ENCODE measurements around the gene ADCK1. TPM values are rescaled to one million over a fixed set of nuclear protein-coding genes. Genes with fewer than 3 reads are reported as not detected.
A peak's percentile ranks its signal among the peaks of the same experiment; 100 is the strongest.

ADCK1 gene
- total RNA-seq, 2 donors from 2014 or later, result 4.7 to 5.1 TPM

- H3K9me3 ChIP-seq (ENCODE audit: control insufficient read depth, low read length, poor library complexity, severe bottlenecking), result no peaks in the 10 kb centered on the region
- DNase-seq (no peak), ATAC-seq (no peak)
- H3K27ac Mint-ChIP-seq, result no peak overlapping the region
- H3K27me3 Mint-ChIP-seq, result peaks cover 69% of the 10 kb centered on the region
- no peak overlapping the region for H3K4me3 Mint-ChIP-seq
- H3K36me3 Mint-ChIP-seq (ENCODE audit: low read depth), result no peaks in the 10 kb centered on the region
- peaks cover 2% of the 10 kb centered on the region for H3K4me1 Mint-ChIP-seq
These were observed 165.1 kb downstream of the ADCK1 start for GRCh38 chr14:77965050-77965449.

DNA sequence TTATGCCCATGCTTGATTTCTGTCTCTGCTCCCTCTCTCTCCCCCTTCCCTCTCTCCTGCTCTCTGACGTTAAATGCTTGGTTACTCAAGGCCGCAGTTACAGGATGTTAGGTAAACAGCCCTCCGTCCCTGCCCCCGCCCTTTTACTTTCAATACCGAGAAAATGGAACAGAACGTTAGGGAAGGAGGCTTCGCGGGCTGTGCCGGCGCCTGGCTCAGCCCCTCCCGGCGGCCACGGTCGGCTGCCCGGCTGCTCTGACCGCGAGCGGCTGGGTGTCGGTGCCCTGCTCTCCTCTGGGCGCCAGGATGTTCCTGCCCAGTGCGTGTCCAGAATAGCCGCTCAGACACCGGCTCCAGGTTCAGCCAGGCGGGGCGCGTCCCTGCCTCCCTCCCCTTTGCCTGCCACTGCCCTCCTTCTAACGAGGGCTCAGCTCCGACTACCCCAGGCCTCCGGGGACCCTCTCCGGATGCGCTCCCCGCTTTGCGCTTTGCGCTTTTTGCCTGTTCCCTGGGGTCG is 166.1 kb downstream of the ADCK1 start:
- H3K27ac Mint-ChIP-seq, result no peak overlapping the region

GRCh38 chr14:77967110-77967509 is 167.2 kb downstream of the ADCK1 start:
- H3K27ac Mint-ChIP-seq, result no peak overlapping the region
- ATAC-seq, result no peak

More for the DNA sequence above, 166.1 kb downstream of the ADCK1 start:
- Mint-ChIP-seq H3K4me1 (peaks cover 2% of the 10 kb centered on the region), H3K4me3 (no peak overlapping the region), H3K27me3 (peaks cover 72% of the 10 kb centered on the region), H3K36me3 (ENCODE audit: low read depth) (no peaks in the 10 kb centered on the region)
- ATAC-seq (no peak), DNase-seq (no peak)
- no peaks in the 10 kb centered on the region for H3K9me3 ChIP-seq (ENCODE audit: control insufficient read depth, low read length, poor library complexity, severe bottlenecking)

DNA sequence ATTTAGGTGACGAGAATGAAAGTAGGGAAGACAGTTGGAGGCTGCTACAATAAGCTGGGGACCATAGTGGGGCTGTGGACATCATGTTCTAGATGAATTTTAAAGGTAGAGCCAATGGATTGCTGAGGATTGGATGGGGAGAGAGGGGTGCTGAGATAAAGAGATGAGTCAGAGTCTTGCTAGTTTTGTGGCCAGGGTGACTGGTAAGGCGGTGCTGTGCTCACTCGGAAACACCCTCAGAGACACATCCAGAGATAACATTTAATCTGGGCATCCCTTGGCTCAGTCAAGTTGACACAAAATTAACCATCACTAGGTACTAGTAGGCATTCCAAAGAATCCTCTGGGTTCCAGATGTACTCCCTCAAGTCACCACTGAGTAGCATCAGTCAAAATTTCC is 170.7 kb downstream of the ADCK1 start:
- Mint-ChIP-seq H3K27me3 (peaks cover 45% of the 10 kb centered on the region), H3K4me3 (no peak overlapping the region), H3K27ac (no peak overlapping the region), H3K36me3 (ENCODE audit: low read depth) (no peaks in the 10 kb centered on the region), H3K4me1 (peaks cover 2% of the 10 kb centered on the region)
- ATAC-seq (no peak), DNase-seq (no peak)
- H3K9me3 ChIP-seq (ENCODE audit: control insufficient read depth, low read length, poor library complexity, severe bottlenecking), result no peaks in the 10 kb centered on the region

More at GRCh38 chr14:77967110-77967509, 167.2 kb downstream of the ADCK1 start:
- no peak overlapping the region for H3K4me3 Mint-ChIP-seq
- no peaks in the 10 kb centered on the region for H3K36me3 Mint-ChIP-seq (ENCODE audit: low read depth)
- peaks cover 2% of the 10 kb centered on the region for H3K4me1 Mint-ChIP-seq
- H3K27me3 Mint-ChIP-seq, result peaks cover 66% of the 10 kb centered on the region
- no peak for DNase-seq
- H3K9me3 ChIP-seq (ENCODE audit: control insufficient read depth, low read length, poor library complexity, severe bottlenecking), result no peaks in the 10 kb centered on the region

DNA sequence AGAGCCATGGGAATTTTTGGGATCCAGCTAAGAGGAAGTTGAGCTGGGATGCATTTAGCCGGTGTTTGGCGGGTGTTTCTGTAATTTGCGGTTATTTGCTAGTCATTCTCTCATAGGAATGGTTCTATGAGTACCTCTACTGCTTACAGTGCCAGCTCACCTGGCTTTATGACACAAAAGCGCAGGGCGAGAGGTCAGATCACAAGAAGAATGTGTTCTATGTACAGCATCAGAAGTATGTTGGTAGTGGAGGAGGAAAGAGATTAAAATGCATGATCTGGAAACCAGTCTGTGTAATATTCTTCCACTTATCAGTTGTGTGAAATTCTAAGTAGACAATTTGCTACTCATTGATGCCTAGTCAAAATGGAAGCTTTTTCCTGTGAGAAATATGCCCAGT is 173.3 kb downstream of the ADCK1 start:
- no peak for DNase-seq
- Mint-ChIP-seq H3K4me3 (no peak overlapping the region), H3K27ac (no peak overlapping the region), H3K4me1 (no peaks in the 10 kb centered on the region), H3K36me3 (ENCODE audit: low read depth) (no peaks in the 10 kb centered on the region), H3K27me3 (peaks cover 32% of the 10 kb centered on the region)
- no peaks in the 10 kb centered on the region for H3K9me3 ChIP-seq (ENCODE audit: control insufficient read depth, low read length, poor library complexity, severe bottlenecking)
- no peak for ATAC-seq

DNA sequence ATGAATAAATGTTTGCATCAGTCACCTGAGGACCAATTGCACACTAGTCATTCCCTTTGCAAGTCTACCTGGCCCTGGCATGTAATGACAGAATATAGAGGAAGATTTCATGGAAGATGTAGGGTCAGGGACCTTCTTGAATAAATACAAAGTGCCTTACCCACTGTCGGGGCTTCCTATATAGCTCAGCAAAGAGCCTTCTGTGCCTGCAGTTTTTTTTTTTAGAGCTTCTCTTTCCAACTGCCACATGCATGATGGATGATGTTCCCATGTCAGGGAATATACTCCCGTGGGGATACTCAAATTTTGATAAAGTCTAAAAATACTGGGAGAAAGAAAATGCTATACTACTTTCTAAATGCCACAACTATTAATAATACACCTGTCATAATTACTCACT is 176.7 kb downstream of the ADCK1 start:
- peaks cover 6% of the 10 kb centered on the region for H3K4me1 Mint-ChIP-seq
- DNase-seq, result no peak
- no peaks in the 10 kb centered on the region for H3K9me3 ChIP-seq (ENCODE audit: control insufficient read depth, low read length, poor library complexity, severe bottlenecking)
- H3K4me3 Mint-ChIP-seq, result no peak overlapping the region
- H3K36me3 Mint-ChIP-seq (ENCODE audit: low read depth), result peaks cover 3% of the 10 kb centered on the region
- H3K27me3 Mint-ChIP-seq, result peaks cover 33% of the 10 kb centered on the region
- no peak for ATAC-seq
- H3K27ac Mint-ChIP-seq, result no peak overlapping the region

DNA sequence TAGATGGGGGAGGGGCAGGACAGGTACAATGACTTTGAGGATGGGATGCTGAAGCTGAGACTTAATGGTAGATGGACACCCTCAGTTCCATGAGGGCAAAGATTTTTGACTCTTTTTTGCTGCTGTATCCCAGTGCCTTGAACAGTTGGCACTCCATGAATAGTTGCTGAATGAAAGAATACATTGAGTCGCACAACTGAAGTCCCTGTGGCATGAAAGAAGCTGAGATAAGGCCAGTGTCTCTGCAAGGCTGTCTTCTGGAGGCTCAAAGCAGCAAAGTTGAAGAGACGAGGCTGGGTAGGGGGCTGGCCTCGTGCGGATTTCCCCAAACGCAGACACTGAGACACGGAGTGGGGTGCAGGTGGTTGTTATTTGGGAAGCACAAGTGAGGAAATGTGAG is 179.3 kb downstream of the ADCK1 start:
- ATAC-seq (no peak), DNase-seq (no peak)
- H3K27me3 Mint-ChIP-seq, result peaks cover 31% of the 10 kb centered on the region
- H3K9me3 ChIP-seq (ENCODE audit: control insufficient read depth, low read length, poor library complexity, severe bottlenecking), result no peaks in the 10 kb centered on the region
- H3K4me3 Mint-ChIP-seq, result no peak overlapping the region
- H3K27ac Mint-ChIP-seq, result no peak overlapping the region
- H3K4me1 Mint-ChIP-seq, result peaks cover 6% of the 10 kb centered on the region
- H3K36me3 Mint-ChIP-seq (ENCODE audit: low read depth), result peaks cover 3% of the 10 kb centered on the region

DNA sequence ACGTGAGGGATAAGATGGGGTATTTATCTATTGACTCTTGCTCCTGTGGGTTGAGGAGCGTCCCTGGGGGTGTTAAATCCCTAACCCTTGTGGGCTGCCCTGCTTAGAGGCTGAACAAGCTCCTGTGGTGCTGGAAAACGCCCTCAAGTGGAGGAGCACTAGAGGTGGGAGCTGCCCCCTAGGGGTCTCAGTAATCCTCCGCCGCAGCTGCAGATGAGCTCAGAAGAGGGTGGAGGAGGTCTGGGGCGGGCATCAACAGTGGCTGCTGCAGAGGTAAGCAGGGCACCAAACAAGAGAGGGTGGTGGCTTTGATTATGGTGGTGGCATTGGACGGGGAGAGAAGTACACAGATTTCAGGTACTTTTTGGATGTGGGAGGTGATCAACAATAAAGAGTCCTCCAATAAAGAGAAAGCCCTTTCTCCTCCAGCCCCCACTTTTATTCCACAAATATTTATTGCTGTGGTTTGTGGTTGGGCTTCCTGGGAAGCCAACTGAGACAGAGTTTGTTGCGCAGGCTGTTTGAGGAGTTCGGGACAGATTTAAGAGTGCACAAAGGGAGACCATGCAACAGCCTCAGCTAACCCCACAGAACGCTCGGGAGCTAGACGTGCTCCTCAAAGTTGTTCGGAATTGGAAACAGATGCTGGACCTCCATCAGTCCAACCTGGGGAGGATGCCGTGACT is 179.9 kb downstream of the ADCK1 start:
- Mint-ChIP-seq H3K4me1 (peaks cover 6% of the 10 kb centered on the region), H3K27me3 (peaks cover 31% of the 10 kb centered on the region), H3K36me3 (ENCODE audit: low read depth) (peaks cover 3% of the 10 kb centered on the region), H3K4me3 (peak overlapping the region; percentile 52), H3K27ac (no peak overlapping the region)
- no peak for ATAC-seq
- no peaks in the 10 kb centered on the region for H3K9me3 ChIP-seq (ENCODE audit: control insufficient read depth, low read length, poor library complexity, severe bottlenecking)
- no peak for DNase-seq

DNA sequence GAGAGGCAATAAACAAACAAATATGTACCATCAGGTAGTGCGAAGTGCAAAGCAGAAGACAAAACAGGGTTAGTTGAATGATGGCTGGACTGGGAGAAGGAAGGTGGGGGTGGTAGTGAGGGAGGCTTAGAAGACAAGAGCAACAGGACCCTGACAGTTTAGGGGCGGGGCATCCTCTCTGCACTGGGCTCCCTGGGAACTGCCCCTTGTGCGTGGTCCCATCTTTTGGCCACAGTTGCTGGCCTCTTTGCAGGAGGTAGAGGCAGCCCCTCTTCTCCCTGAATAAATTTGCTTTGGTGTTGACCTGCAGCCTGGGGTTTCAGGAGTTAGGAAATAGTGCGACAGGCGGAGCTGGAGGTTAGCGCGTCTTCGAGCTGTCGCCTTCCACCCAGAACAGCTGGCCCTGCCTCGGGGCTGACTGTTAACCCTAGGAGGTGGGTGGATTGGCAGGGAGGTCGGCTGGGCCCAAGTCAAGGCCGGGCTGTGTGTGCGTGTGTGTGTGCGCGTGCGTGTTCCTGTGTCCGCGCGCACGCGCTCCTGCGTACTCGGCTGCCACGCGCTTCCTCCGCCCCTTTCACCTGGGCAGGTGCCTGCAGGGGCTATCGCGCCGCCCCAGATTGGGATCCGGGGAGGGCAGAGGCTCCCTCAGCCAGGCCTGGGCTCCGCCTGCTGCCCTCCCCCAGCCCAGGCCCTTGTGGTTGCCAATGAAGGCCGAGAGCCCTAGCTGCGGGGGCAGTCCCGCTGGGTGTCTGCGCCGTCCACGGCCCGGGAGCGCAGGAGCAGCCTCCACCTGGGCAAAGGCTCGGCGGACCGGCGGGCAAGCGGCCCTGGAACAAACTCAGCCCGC is 180.8 kb downstream of the ADCK1 start:
- Mint-ChIP-seq H3K4me1 (peaks cover 9% of the 10 kb centered on the region), H3K27ac (no peak overlapping the region)

More for the DNA sequence above, 180.8 kb downstream of the ADCK1 start:
- Mint-ChIP-seq H3K27me3 (peaks cover 37% of the 10 kb centered on the region), H3K36me3 (ENCODE audit: low read depth) (peaks cover 3% of the 10 kb centered on the region), H3K4me3 (peak overlapping the region; percentile 52)
- no peaks in the 10 kb centered on the region for H3K9me3 ChIP-seq (ENCODE audit: control insufficient read depth, low read length, poor library complexity, severe bottlenecking)
- DNase-seq (no peak), ATAC-seq (no peak)

Other genes with a start within 250 kb of the ADCK1 start
- 10 to 100 TPM; 22.0 to 22.3 TPM for gene SPTLC2, start 183.5 kb upstream of the ADCK1 start, total RNA-seq
- gene ALKBH1, start 92.1 kb upstream of the ADCK1 start, total RNA-seq, result 10 to 100 TPM in 1 of 2 donors, 1 to 10 TPM in 1; 8.8 to 10.6 TPM
- gene SLIRP, start 92.0 kb upstream of the ADCK1 start, total RNA-seq, result 10 to 100 TPM; 37.7 to 43.9 TPM
- gene SNW1, start 39.0 kb upstream of the ADCK1 start, total RNA-seq, result 10 to 100 TPM; 90.6 to 92.2 TPM